Uterus (tissue), 4 donors: ENCODE results near the gene MIER2. TPM values are rescaled to one million over a fixed set of nuclear protein-coding genes. Genes with fewer than 3 reads are reported as not detected.
"Not testable (repeated sequence)": the region's sequence is repeated elsewhere in the genome, so short reads cannot be mapped to it uniquely, and the experiment has no call there.

ENCODE experiments used
- DNase-seq, 2 donors: peaks; one replicate each; pipeline ENCODE4 v3.0.0-alpha.2; 2019 to 2020
- H3K27ac ChIP-seq, 2 donors: fragments of 200-600 bp; sonication (generic); 1 replicate in 1 of 2; 2 replicates in 1 of 2; pipeline ENCODE4 v1.5.1; 2016 to 2018
- H3K27me3 ChIP-seq, 2 donors: fragments of 200-600 bp; sonication (generic); one replicate each; pipeline ENCODE4 v1.5.1; 2018 to 2019; ENCODE audit warnings: control low read depth in 1 of 2
- H3K36me3 ChIP-seq, 2 donors: fragments of 200-600 bp; sonication (generic); one replicate each; pipeline ENCODE4 v1.5.1; 2019; ENCODE audit warnings: control low read depth in 1 of 2
- H3K4me1 ChIP-seq, 2 donors: fragments of 200-600 bp; sonication (generic); one replicate each; pipeline ENCODE4 v1.5.1; 2018 to 2019; ENCODE audit warnings: control low read depth in 1 of 2
- H3K4me3 ChIP-seq, 2 donors: fragments of 200-600 bp; sonication (generic); 1 replicate in 1 of 2; 2 replicates in 1 of 2; pipeline ENCODE4 v1.5.1; 2018 to 2019; ENCODE audit warnings: mild to moderate bottlenecking in 1 of 2
- H3K9me3 ChIP-seq, 2 donors: fragments of 200-600 bp; sonication (generic); one replicate each; pipeline ENCODE4 v1.5.1; 2019; ENCODE audit warnings: control low read depth in 1 of 2
- POLR2A ChIP-seq, 2 donors: fragments of 450-650 bp; IDR thresholded peaks; one replicate each; pipeline ENCODE4 v1.6.1; 2016; ENCODE audit warnings: antibody characterized with exemption in 2 of 2, mild to moderate bottlenecking in 1 of 2, moderate library complexity in 1 of 2
- intact Hi-C: fragments of 100-400 bp; cut with DNase I; formaldehyde crosslinking; loops from one replicate; pipeline ENCODE4 v1.15.1; 2023; ENCODE audit warnings: low total_unique reads
- total RNA-seq, 4 donors: library from RNA; depleted of rRNA in 3 of 4; stranded (reverse); fragments of >200 nt in 3 of 4; gene quantifications; one replicate each; pipeline versions ENCODE4 v1.1.0 to v1.2.4, GENCODE V29; 2014 to 2023
- TF ChIP-seq, protein P1 (sequence below), 4 experiments: fragments of 200-600 bp in 2 of 4; fragments of 450-650 bp in 2 of 4; sonication (generic) in 2 of 4; IDR thresholded peaks; one replicate each; pipeline ENCODE4 v1.5.1; 2016 to 2019; ENCODE audit warnings: antibody characterized with exemption in 4 of 4, mild to moderate bottlenecking in 2 of 4, moderate library complexity in 1 of 4
- donor health status: DM: yes; HTN: yes; CAD: no.

MIER2 gene
- total RNA-seq, 4 donors from 2014 or later, result 2.6 to 54.8 (median 12.7) TPM

DNA sequence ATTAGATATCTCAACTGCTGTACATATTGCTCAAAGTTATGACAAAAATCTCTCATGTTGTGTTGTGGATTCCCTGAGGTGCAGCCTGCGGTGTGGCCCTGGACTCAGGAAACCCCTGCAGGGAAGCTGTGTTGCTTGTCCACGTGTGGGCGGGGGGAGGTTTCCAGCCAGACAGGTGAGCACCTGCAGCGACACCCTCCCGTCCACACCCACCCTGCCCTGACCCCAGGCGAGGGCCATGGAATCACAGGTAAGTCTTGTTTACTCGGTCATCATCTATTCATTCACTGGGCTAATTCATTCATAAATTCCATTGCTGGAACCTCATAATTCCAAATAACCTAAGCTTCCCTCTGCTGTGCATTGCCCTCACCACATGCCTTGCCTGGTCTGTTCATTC, 67.5 kb downstream of the MIER2 start:
- no peak overlapping the region for H3K4me3 ChIP-seq
- intact Hi-C loops, result no loop called here
- no peak for DNase-seq

DNA sequence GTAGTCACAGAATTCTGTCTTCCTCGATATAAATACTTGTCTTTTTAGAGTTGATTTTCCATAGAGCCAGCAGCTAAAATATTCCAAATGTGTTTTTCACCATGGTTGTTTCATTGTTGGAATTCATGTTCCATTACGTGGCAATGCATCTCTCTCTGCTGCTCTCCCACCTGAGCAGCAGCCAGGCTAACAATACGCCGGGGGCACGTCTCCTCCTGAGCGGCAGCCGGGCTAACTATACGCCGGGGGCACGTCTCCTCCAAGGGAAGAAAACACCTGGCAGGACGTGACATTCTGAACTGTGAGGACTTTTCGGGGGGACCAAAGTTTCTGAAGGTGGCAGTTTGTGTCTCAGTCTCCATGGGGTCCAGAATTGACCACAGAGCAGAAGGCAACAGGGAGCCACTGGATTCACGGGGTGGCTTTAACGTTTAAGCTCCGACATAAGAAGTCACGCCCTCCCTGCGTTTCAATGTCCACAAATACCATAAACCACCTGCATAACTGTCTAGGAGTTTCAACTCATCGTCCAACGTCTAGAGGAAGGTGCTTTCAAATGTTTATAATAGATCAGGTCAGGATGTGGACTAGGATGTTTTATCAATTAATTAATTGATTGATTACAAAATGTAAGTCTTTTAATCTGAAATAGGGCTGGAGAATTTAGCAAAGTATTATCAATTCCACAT, 68.5 kb downstream of the MIER2 start:
- no peaks in the 10 kb centered on the region for H3K4me1 ChIP-seq
- H3K36me3 ChIP-seq, result no peaks in the 10 kb centered on the region
- no peak for TF ChIP-seq POLR2A (IDR thresholded peaks at IDR 0.05)
- TF ChIP-seq, protein P1, sequence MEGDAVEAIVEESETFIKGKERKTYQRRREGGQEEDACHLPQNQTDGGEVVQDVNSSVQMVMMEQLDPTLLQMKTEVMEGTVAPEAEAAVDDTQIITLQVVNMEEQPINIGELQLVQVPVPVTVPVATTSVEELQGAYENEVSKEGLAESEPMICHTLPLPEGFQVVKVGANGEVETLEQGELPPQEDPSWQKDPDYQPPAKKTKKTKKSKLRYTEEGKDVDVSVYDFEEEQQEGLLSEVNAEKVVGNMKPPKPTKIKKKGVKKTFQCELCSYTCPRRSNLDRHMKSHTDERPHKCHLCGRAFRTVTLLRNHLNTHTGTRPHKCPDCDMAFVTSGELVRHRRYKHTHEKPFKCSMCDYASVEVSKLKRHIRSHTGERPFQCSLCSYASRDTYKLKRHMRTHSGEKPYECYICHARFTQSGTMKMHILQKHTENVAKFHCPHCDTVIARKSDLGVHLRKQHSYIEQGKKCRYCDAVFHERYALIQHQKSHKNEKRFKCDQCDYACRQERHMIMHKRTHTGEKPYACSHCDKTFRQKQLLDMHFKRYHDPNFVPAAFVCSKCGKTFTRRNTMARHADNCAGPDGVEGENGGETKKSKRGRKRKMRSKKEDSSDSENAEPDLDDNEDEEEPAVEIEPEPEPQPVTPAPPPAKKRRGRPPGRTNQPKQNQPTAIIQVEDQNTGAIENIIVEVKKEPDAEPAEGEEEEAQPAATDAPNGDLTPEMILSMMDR (IDR thresholded peaks at IDR 0.05), result no peak
- no peak overlapping the region for H3K4me3 ChIP-seq
- DNase-seq, result no peak
- no peaks in the 10 kb centered on the region for H3K27me3 ChIP-seq
- no peak overlapping the region for H3K27ac ChIP-seq
- intact Hi-C loops, result no loop called here
- no peaks in the 10 kb centered on the region for H3K9me3 ChIP-seq

More for the DNA sequence above, 67.5 kb downstream of the MIER2 start:
- no peaks in the 10 kb centered on the region for H3K9me3 ChIP-seq
- no peak for TF ChIP-seq POLR2A (IDR thresholded peaks at IDR 0.05)
- TF ChIP-seq, protein P1 (IDR thresholded peaks at IDR 0.05), result no peak
- H3K27ac ChIP-seq, result no peak overlapping the region
- H3K36me3 ChIP-seq, result no peaks in the 10 kb centered on the region
- H3K4me1 ChIP-seq, result no peaks in the 10 kb centered on the region
- no peaks in the 10 kb centered on the region for H3K27me3 ChIP-seq

DNA sequence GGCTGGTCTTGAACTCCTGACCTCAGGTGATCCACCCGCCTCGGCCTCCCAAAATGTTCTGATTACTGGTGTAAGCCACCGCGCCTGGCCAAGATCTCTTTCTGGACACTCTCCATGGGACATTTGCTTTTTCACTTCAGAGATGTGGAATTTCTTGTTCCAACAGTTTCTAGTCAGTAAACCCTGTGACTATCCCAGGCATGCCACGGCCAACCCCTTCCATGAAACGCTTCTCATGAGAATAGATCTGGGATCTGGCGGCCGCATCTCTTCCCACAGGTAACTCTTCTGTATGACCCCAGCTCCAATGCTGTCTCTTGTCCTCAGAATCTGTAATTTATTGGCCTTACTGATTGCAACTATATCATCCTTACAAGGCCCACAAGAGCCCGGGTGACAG, 69.6 kb downstream of the MIER2 start:
- intact Hi-C loops, result no loop called here
- Histone ChIP-seq H3K4me3 (no peak overlapping the region), H3K9me3 (no peaks in the 10 kb centered on the region), H3K36me3 (no peaks in the 10 kb centered on the region), H3K27me3 (no peaks in the 10 kb centered on the region), H3K27ac (no peak overlapping the region), H3K4me1 (no peaks in the 10 kb centered on the region)
- DNase-seq, result no peak
- no peak for TF ChIP-seq POLR2A (IDR thresholded peaks at IDR 0.05)
- TF ChIP-seq, protein P1 (IDR thresholded peaks at IDR 0.05), result no peak

DNA sequence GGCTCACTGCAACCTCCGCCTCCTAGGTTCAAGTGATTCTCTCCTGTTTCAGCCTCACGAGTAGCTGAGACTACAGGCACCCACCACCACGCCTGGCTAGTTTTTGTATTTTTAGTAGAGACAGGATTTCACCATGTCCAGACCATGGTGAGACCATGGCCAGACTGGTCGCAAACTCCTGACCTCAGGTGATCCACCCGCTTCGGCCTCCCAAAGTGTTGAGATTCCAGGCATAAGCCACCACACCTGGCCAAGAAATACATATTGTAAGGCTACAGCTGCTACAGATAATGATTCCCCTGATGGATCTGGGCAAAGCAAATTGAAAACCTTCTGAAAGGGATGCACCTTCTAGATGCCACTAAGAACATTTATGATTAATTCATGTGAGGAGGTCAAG, 71.2 kb downstream of the MIER2 start:
- no peaks in the 10 kb centered on the region for H3K9me3 ChIP-seq
- intact Hi-C loops, result no loop called here
- no peak for DNase-seq
- H3K27me3 ChIP-seq, result no peaks in the 10 kb centered on the region
- no peaks in the 10 kb centered on the region for H3K4me1 ChIP-seq
- no peaks in the 10 kb centered on the region for H3K36me3 ChIP-seq
- TF ChIP-seq, protein P1 (IDR thresholded peaks at IDR 0.05), result no peak
- TF ChIP-seq POLR2A (IDR thresholded peaks at IDR 0.05), result no peak
- H3K4me3 ChIP-seq, result no peak overlapping the region
- H3K27ac ChIP-seq, result no peak overlapping the region

DNA sequence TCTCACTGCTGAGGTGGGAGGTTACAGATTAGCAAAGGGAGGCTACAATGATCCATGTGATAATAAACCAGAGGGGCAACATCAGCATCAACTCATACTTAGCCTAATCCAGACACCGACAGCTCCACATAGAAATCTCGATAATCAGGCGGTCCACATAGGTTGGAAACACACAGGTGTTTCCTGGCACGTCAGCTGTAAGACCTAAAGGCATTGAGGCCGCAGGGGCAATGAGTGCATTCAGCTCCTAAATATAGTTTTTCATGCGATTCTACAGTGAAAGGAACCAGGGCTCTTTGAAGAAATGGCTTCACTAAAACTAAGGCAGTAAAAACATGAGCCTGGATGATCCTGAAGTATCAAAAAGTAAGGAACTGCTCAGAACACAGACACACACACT, 72.7 kb downstream of the MIER2 start:
- Histone ChIP-seq H3K27me3 (no peaks in the 10 kb centered on the region), H3K4me3 (no peak overlapping the region)

DNA sequence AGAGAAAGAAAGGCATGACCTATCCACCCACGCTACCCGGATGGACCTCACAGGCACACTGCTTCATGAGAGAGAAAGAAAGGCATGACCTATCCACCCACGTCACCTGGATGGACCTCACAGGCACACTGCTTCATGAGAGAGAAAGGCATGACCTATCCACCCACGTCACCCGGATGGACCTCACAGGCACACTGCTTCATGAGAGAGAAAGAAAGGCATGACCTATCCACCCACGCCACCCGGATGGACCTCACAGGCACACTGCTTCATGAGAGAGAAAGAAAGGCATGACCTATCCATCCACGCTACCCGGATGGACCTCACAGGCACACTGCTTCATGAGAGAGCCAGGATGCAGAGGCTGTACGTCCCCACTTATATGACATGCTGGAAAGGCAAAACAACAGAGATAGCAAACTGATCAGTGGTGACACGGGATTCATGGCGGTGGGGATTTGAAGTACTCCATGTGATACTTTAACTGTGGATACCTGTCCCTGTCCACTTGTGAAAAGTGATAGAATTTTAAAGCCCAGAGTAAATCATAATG, 73.8 kb downstream of the MIER2 start:
- H3K27ac ChIP-seq, DNase-seq, H3K36me3 ChIP-seq, H3K9me3 ChIP-seq, intact Hi-C loops, H3K27me3 ChIP-seq, H3K4me1 ChIP-seq, H3K4me3 ChIP-seq: not testable (repeated sequence)

More for the DNA sequence above, 72.7 kb downstream of the MIER2 start:
- intact Hi-C loops, result no loop called here
- Histone ChIP-seq H3K27ac (no peak overlapping the region), H3K9me3 (no peaks in the 10 kb centered on the region), H3K36me3 (no peaks in the 10 kb centered on the region), H3K4me1 (no peaks in the 10 kb centered on the region)
- TF ChIP-seq, protein P1 (IDR thresholded peaks at IDR 0.05), result no peak
- no peak for TF ChIP-seq POLR2A (IDR thresholded peaks at IDR 0.05)
- DNase-seq, result no peak
